H9 (cell line): ENCODE data around the gene DRICH1. TPM values are rescaled to one million over a fixed set of nuclear protein-coding genes. Genes with fewer than 3 reads are reported as not detected.

ENCODE experiments used
- DNase-seq: peaks from one replicate; pipeline ENCODE4 v3.0.0-alpha.2; 2017
- H2AFZ ChIP-seq: one replicate; pipeline ENCODE4 v1.6.1; 2013; ENCODE audit warnings: mild to moderate bottlenecking, low read length, control low read depth, moderate library complexity
- H2AK5ac ChIP-seq: 2 replicates; pipeline ENCODE4 v1.6.1; 2013; ENCODE audit warnings: low read length, control low read depth, mixed read lengths; ENCODE audit not compliant: insufficient read length
- H2BK120ac ChIP-seq: one replicate; pipeline ENCODE4 v1.6.1; 2013; ENCODE audit warnings: low read depth, mild to moderate bottlenecking, low read length, control low read depth, inconsistent platforms; ENCODE audit not compliant: poor library complexity, severe bottlenecking
- H2BK12ac ChIP-seq: 2 replicates; pipeline ENCODE4 v1.6.1; 2013; ENCODE audit warnings: low read length, control low read depth, mixed read lengths, low read depth; ENCODE audit not compliant: insufficient read length
- H2BK15ac ChIP-seq: 2 replicates; pipeline ENCODE4 v1.6.1; 2013; ENCODE audit warnings: low read depth, low read length, control low read depth
- H2BK20ac ChIP-seq: one replicate; pipeline ENCODE4 v1.6.1; 2013; ENCODE audit warnings: low read depth, mild to moderate bottlenecking, low read length, control low read depth, inconsistent platforms; ENCODE audit not compliant: poor library complexity, severe bottlenecking
- H2BK5ac ChIP-seq: 2 replicates; pipeline ENCODE4 v1.6.1; 2013; ENCODE audit warnings: low read length, control low read depth, mixed read lengths; ENCODE audit not compliant: insufficient read length
- H3K14ac ChIP-seq: 2 replicates; pipeline ENCODE4 v1.6.1; 2013; ENCODE audit warnings: low read length, control low read depth; ENCODE audit not compliant: insufficient read depth
- H3K18ac ChIP-seq: 2 replicates; pipeline ENCODE4 v1.6.1; 2013; ENCODE audit warnings: low read depth, mild to moderate bottlenecking, mixed read lengths, low read length, control low read depth; ENCODE audit not compliant: insufficient read length
- H3K23ac ChIP-seq: 2 replicates; pipeline ENCODE4 v1.6.1; 2013; ENCODE audit warnings: low read length, control low read depth, mixed read lengths, low read depth; ENCODE audit not compliant: insufficient read length
- H3K23me2 ChIP-seq: 2 replicates; pipeline ENCODE4 v1.6.1; 2013; ENCODE audit warnings: low read depth, mild to moderate bottlenecking, mixed read lengths, low read length, control low read depth; ENCODE audit not compliant: insufficient read length, poor library complexity, severe bottlenecking
- H3K27ac ChIP-seq: 2 replicates; pipeline ENCODE4 v1.5.1; 2013; ENCODE audit warnings: low read length, control low read depth, mixed read lengths, low read depth; ENCODE audit not compliant: insufficient read length
- H3K27me3 ChIP-seq: 2 replicates; pipeline ENCODE4 v1.6.1; 2013; ENCODE audit warnings: low read length, control low read depth, inconsistent platforms; ENCODE audit not compliant: insufficient read depth
- H3K4ac ChIP-seq: 2 replicates; pipeline ENCODE4 v1.6.1; 2013; ENCODE audit warnings: low read depth, mild to moderate bottlenecking, control low read depth, inconsistent platforms, low read length, moderate library complexity
- H3K4me1 ChIP-seq: 2 replicates; pipeline ENCODE4 v1.6.1; 2013; ENCODE audit warnings: low read length, control low read depth, inconsistent platforms; ENCODE audit not compliant: insufficient read depth
- H3K4me2 ChIP-seq: 2 replicates; pipeline ENCODE4 v1.6.1; 2013; ENCODE audit warnings: low read length, control low read depth, mixed read lengths; ENCODE audit not compliant: insufficient read length, insufficient read depth
- H3K56ac ChIP-seq: 2 replicates; pipeline ENCODE4 v1.6.1; 2013; ENCODE audit warnings: low read depth, mild to moderate bottlenecking, mixed read lengths, low read length, control low read depth; ENCODE audit not compliant: insufficient read length
- H3K79me1 ChIP-seq: 2 replicates; pipeline ENCODE4 v1.6.1; 2013; ENCODE audit warnings: low read depth, mild to moderate bottlenecking, moderate library complexity, low read length, control low read depth, inconsistent platforms; ENCODE audit not compliant: insufficient read depth, poor library complexity, severe bottlenecking
- H3K79me2 ChIP-seq: 2 replicates; pipeline ENCODE4 v1.6.1; 2013; ENCODE audit warnings: low read length, control low read depth, inconsistent platforms; ENCODE audit not compliant: insufficient read depth
- H3K9ac ChIP-seq: 2 replicates; pipeline ENCODE4 v1.6.1; 2013; ENCODE audit warnings: low read length, control low read depth, mixed read lengths; ENCODE audit not compliant: insufficient read length; ENCODE audit errors: extremely low read depth
- H3K9me3 ChIP-seq: one replicate; pipeline ENCODE4 v1.6.1; 2013; ENCODE audit warnings: low read depth, low read length, inconsistent platforms; ENCODE audit not compliant: control insufficient read depth
- H3T11ph ChIP-seq: one replicate; pipeline ENCODE4 v1.6.1; 2013; ENCODE audit warnings: mild to moderate bottlenecking, low read length, control low read depth, inconsistent platforms
- H4K20me1 ChIP-seq: one replicate; pipeline ENCODE4 v1.6.1; 2013; ENCODE audit not compliant: control insufficient read depth, insufficient read length, insufficient read depth
- H4K5ac ChIP-seq: 2 replicates; pipeline ENCODE4 v1.6.1; 2013; ENCODE audit warnings: low read depth, mild to moderate bottlenecking, mixed read lengths, low read length, control low read depth; ENCODE audit not compliant: insufficient read length
- H4K8ac ChIP-seq: replicated peaks from 2 replicates; pipeline ENCODE4 v1.6.1; 2013; ENCODE audit warnings: low read length, control low read depth, mixed read lengths, low read depth; ENCODE audit not compliant: insufficient read length
- H4K91ac ChIP-seq: 2 replicates; pipeline ENCODE4 v1.6.1; 2013; ENCODE audit warnings: low read depth, mild to moderate bottlenecking, moderate library complexity, mixed read lengths, low read length, control low read depth; ENCODE audit not compliant: insufficient read length
- H3K27ac Mint-ChIP-seq, 3 experiments: 2 replicates in 2 of 3; 3 replicates in 1 of 3; pipeline ENCODE4 v1.8.0; 2020 to 2021; ENCODE audit warnings: mixed read lengths in 3 of 3, mild to moderate bottlenecking in 1 of 3, moderate library complexity in 1 of 3
- H3K27me3 Mint-ChIP-seq: 2 replicates; pipeline ENCODE4 v1.8.0; 2021; ENCODE audit warnings: low read depth, mild to moderate bottlenecking, moderate library complexity, mixed read lengths
- H3K36me3 Mint-ChIP-seq, 3 experiments: 2 replicates in 2 of 3; 3 replicates in 1 of 3; pipeline ENCODE4 v1.8.0; 2020 to 2021; ENCODE audit warnings: low read depth in 3 of 3, mixed read lengths in 3 of 3; ENCODE audit not compliant: insufficient read depth in 1 of 3
- H3K4me1 Mint-ChIP-seq, 2 experiments: 2 replicates each; pipeline ENCODE4 v1.8.0; 2020; ENCODE audit warnings: mixed read lengths in 2 of 2
- H3K4me3 Mint-ChIP-seq, 2 experiments: 2 replicates in 1 of 2; 3 replicates in 1 of 2; pipeline ENCODE4 v1.8.0; 2020 to 2021; ENCODE audit warnings: mild to moderate bottlenecking in 2 of 2, mixed read lengths in 2 of 2, moderate library complexity in 1 of 2
- H3K9me3 Mint-ChIP-seq, 2 experiments: 2 replicates in 1 of 2; 3 replicates in 1 of 2; pipeline ENCODE4 v1.8.0; 2020; ENCODE audit warnings: mild to moderate bottlenecking in 2 of 2, mixed read lengths in 2 of 2, moderate library complexity in 1 of 2
- CTCF ChIP-seq: fragments of 200-600 bp; sonication (generic); conservative IDR thresholded peaks from 3 replicates; pipeline ENCODE4 v1.8.0; 2021; ENCODE audit warnings: antibody characterized with exemption, mild to moderate bottlenecking
- WGBS: extraction: QIAGEN DNeasy Blood & Tissue Kit; methylation state at CpG from one replicate; pipeline ENCODE4 v1.1.7; 2013; ENCODE audit warnings: missing lambda C conversion rate, low lambda C conversion rate, mixed read lengths; ENCODE audit not compliant: insufficient read length; ENCODE audit errors: extremely low coverage; 5-methylcytosine and 5-hydroxymethylcytosine counted together
- total RNA-seq: library from RNA; stranded (reverse); gene quantifications from 2 replicates; pipeline ENCODE4 v1.2.1, GENCODE V29; 2021

The DRICH1 gene
- total RNA-seq, 1 experiment from 2014 or later: not detected

- H3K27me3 Mint-ChIP-seq: no peaks in the 10 kb centered on the region
- Histone ChIP-seq H4K20me1 (no peaks in the 10 kb centered on the region), H3K18ac (no peak overlapping the region), H3K27me3 (no peaks in the 10 kb centered on the region), H2BK5ac (no peak overlapping the region), H3K4me1 (no peaks in the 10 kb centered on the region), H3K56ac (no peak overlapping the region), H3T11ph (no peak overlapping the region), H3K4me2 (no peak overlapping the region), H4K8ac (no peak overlapping the region), H3K79me1 (no peaks in the 10 kb centered on the region), H3K27ac (no peak overlapping the region), H2BK120ac (no peak overlapping the region), H2AFZ (no peak overlapping the region), H2BK20ac (no peak overlapping the region), H3K23ac (no peak overlapping the region), H3K9me3 (no peaks in the 10 kb centered on the region), H4K91ac (no peak overlapping the region), H2BK12ac (no peak overlapping the region), H3K23me2 (no peaks in the 10 kb centered on the region), H3K79me2 (no peaks in the 10 kb centered on the region), H2AK5ac (no peak overlapping the region), H3K9ac (no peak overlapping the region), H3K4ac (no peak overlapping the region), H2BK15ac (no peak overlapping the region), H4K5ac (no peak overlapping the region), H3K14ac (0 out of 2 replicates have a peak overlapping the region, but pooled peaks have one; percentile 24)
- no peaks in the 10 kb centered on the region for H3K9me3 Mint-ChIP-seq
- H3K27ac Mint-ChIP-seq: 0 out of 7 replicates have a peak overlapping the region, but pooled peaks of 1 of the 3 experiments have one; percentile 31
- no peak overlapping the region for H3K4me3 Mint-ChIP-seq
- no peak for TF ChIP-seq CTCF
- peaks cover 16 to 31% (median 28%) of the 10 kb centered on the region in 3 experiments for H3K36me3 Mint-ChIP-seq
- H3K4me1 Mint-ChIP-seq: no peaks in the 10 kb centered on the region
- DNase-seq: no peak
- WGBS: no CpG with 5 or more reads among the region's 6 CpGs
Observed at GRCh38 chr22:23655891-23656475, 23.9 kb upstream of the DRICH1 start.
